A549 (cell line): ENCODE results near the gene MS4A1. TPM values are rescaled to one million over a fixed set of nuclear protein-coding genes. Genes with fewer than 3 reads are reported as not detected.

Experiments
- ATAC-seq, 2 experiments: fragments of 200-7000 bp in 1 of 2; fragments of >200 bp in 1 of 2; cut with Nextera tagmentation in 1 of 2; cut with Tn5 transposase in 1 of 2; 3 replicates each; pipeline versions ENCODE4 v1.8.0 to v1.9.1; 2018 to 2020; ENCODE audit warnings: mild to moderate bottlenecking in 1 of 2, moderate library complexity in 1 of 2
- CTCF ChIA-PET: fragments of 300-600 bp; sonication (Branson Sonifier 250); formaldehyde crosslinking; extraction: SDS; loops from one replicate; lab custom pipeline; 2021; ENCODE audit warnings: antibody characterized with exemption, inconsistent platforms; lab: Yijun Ruan, JAX
- POLR2A ChIA-PET: fragments of 350-600 bp; formaldehyde crosslinking; extraction: SDS; loops from one replicate; lab custom pipeline; 2021; ENCODE audit warnings: antibody characterized with exemption, inconsistent platforms; lab: Yijun Ruan, JAX
- DNase-seq, 2 experiments: peaks; one replicate each; pipeline versions ENCODE4 v3.0.0 to v3.0.0-alpha.2; 2011 to 2016; ENCODE audit warnings: low read depth in 1 of 2, low spot score in 1 of 2
- FAIRE-seq: peaks from 2 replicates; lab custom pipeline; 2011; peaks lifted over from hg19 to GRCh38; lab: Jason Lieb, UNC
- H3K27ac ChIP-seq, 2 experiments: fragments of >200 bp; sonication (Bioruptor Twin); formaldehyde crosslinking; 3 replicates each; pipeline ENCODE4 v1.5.1; 2016 to 2017
- H3K4me1 ChIP-seq: fragments of >200 bp; sonication (Bioruptor Twin); formaldehyde crosslinking; 3 replicates; pipeline ENCODE4 v1.6.1; 2016
- H3K4me2 ChIP-seq: fragments of >200 bp; sonication (Bioruptor Twin); formaldehyde crosslinking; 3 replicates; pipeline ENCODE4 v1.6.1; 2016
- H3K4me3 ChIP-seq: fragments of >200 bp; sonication (Bioruptor Twin); formaldehyde crosslinking; 3 replicates; pipeline ENCODE4 v1.5.1; 2016
- H3K9me3 ChIP-seq: fragments of >200 bp; sonication (Bioruptor Twin); formaldehyde crosslinking; 3 replicates; pipeline ENCODE4 v1.6.1; 2016
- BHLHE40 ChIP-seq: IDR thresholded peaks from 2 replicates; pipeline ENCODE4 v1.6.1; 2012; ENCODE audit warnings: low read depth, low read length, inconsistent platforms
- CBX2 ChIP-seq: fragments of 200-600 bp; sonication (generic); IDR thresholded peaks from 2 replicates; pipeline ENCODE4 v1.6.1; 2016; ENCODE audit warnings: low read depth, mild to moderate bottlenecking, borderline replicate concordance
- CHD2 ChIP-seq: fragments of 150-350 bp; IDR thresholded peaks from 2 replicates; pipeline ENCODE4 v1.6.1; 2014; ENCODE audit warnings: low read length; ENCODE audit not compliant: partially characterized antibody
- FOXS1 ChIP-seq: fragments of 250-450 bp; sonication (Bioruptor Pico); IDR thresholded peaks from 2 replicates; pipeline ENCODE4 v1.5.0; 2020; ENCODE audit warnings: mild to moderate bottlenecking, moderate library complexity
- HOXB13 ChIP-seq: fragments of 250-450 bp; sonication (Bioruptor Pico); IDR thresholded peaks from 2 replicates; pipeline ENCODE4 v1.5.0; 2020; ENCODE audit warnings: low read depth, mild to moderate bottlenecking, moderate library complexity
- HOXB5 ChIP-seq: fragments of 250-450 bp; sonication (Bioruptor Pico); IDR thresholded peaks from 2 replicates; pipeline ENCODE4 v1.5.0; 2020; ENCODE audit warnings: mild to moderate bottlenecking, moderate library complexity
- KDM5A ChIP-seq: fragments of 200-600 bp; sonication (generic); IDR thresholded peaks from 2 replicates; pipeline ENCODE4 v1.6.1; 2016; ENCODE audit warnings: antibody characterized with exemption, mild to moderate bottlenecking
- MAFK ChIP-seq: fragments of 450-650 bp; IDR thresholded peaks from 2 replicates; pipeline ENCODE4 v1.6.1; 2014; ENCODE audit not compliant: partially characterized antibody
- MYC ChIP-seq: IDR thresholded peaks from 2 replicates; pipeline ENCODE4 v1.6.1; 2012; ENCODE audit warnings: mild to moderate bottlenecking, inconsistent platforms, low read length, improper control_type of control experiment, borderline replicate concordance
- NPAS2 ChIP-seq: fragments of 250-450 bp; sonication (Bioruptor Pico); IDR thresholded peaks from 2 replicates; pipeline ENCODE4 v1.8.0; 2022; ENCODE audit warnings: mild to moderate bottlenecking, moderate library complexity, borderline replicate concordance
- NR3C1 ChIP-seq: fragments of >200 bp; sonication (Bioruptor Twin); formaldehyde crosslinking; IDR thresholded peaks from 3 replicates; pipeline ENCODE4 v1.6.1; 2017
- POLR2A ChIP-seq: IDR thresholded peaks from 2 replicates; pipeline ENCODE4 v1.6.1; 2012; ENCODE audit warnings: mild to moderate bottlenecking, low read length
- RCOR1 ChIP-seq: fragments of 150-350 bp; IDR thresholded peaks from 2 replicates; pipeline ENCODE4 v1.6.1; 2014; ENCODE audit warnings: antibody characterized with exemption, low read length, low read depth
- RFX5 ChIP-seq: fragments of 450-650 bp; IDR thresholded peaks from 2 replicates; pipeline ENCODE4 v1.7.1; 2014; ENCODE audit warnings: antibody characterized with exemption, mild to moderate bottlenecking, moderate library complexity
- RNF2 ChIP-seq: fragments of 200-600 bp; sonication (generic); IDR thresholded peaks from 2 replicates; pipeline ENCODE4 v1.6.1; 2016; ENCODE audit warnings: low read depth, mild to moderate bottlenecking, antibody characterized with exemption, moderate library complexity, borderline replicate concordance
- TFCP2L1 ChIP-seq: fragments of 250-450 bp; sonication (Bioruptor Pico); IDR thresholded peaks from 2 replicates; pipeline ENCODE4 v1.5.0; 2021; ENCODE audit warnings: mild to moderate bottlenecking
- WGBS: methylation state at CpG from one replicate; pipeline ENCODE4 v1.1.6; 2017; ENCODE audit errors: missing lambda C conversion rate; 5-methylcytosine and 5-hydroxymethylcytosine counted together
- polyA plus RNA-seq, 4 experiments: library from polyadenylated mRNA; depleted of rRNA in 3 of 4; stranded (reverse); fragments of >200 nt; fragmentation: RNase III in 1 of 4; extraction: RNeasy Plus Mini Kit Qiagen cat#74134 plus additional on column Dnase treatment in 1 of 4; gene quantifications; 2 replicates in 3 of 4; 3 replicates in 1 of 4; pipeline ENCODE4 v1.2.3, GENCODE V29; 2011 to 2017
- TF ChIP-seq, protein P1 (sequence below): fragments of 150-350 bp; IDR thresholded peaks from 2 replicates; pipeline ENCODE4 v1.6.1; 2014; ENCODE audit warnings: low read depth, mild to moderate bottlenecking, low read length
- TF ChIP-seq, protein P2 (sequence below): fragments of 450-650 bp; IDR thresholded peaks from 2 replicates; pipeline ENCODE4 v1.6.1; 2014; ENCODE audit warnings: antibody characterized with exemption
- TF ChIP-seq, protein P3 (sequence below): IDR thresholded peaks from 2 replicates; pipeline ENCODE4 v1.6.1; 2012; ENCODE audit warnings: low read depth, borderline replicate concordance
- TF ChIP-seq, protein P4 (sequence below): IDR thresholded peaks from 2 replicates; pipeline ENCODE4 v1.6.1; 2012
- TF ChIP-seq, protein P5 (sequence below): IDR thresholded peaks from 2 replicates; pipeline ENCODE4 v1.6.1; 2012

Gene MS4A1
- polyA plus RNA-seq, 2 of the 4 experiments (the other 2 are of a cell fraction) = not detected

DNA sequence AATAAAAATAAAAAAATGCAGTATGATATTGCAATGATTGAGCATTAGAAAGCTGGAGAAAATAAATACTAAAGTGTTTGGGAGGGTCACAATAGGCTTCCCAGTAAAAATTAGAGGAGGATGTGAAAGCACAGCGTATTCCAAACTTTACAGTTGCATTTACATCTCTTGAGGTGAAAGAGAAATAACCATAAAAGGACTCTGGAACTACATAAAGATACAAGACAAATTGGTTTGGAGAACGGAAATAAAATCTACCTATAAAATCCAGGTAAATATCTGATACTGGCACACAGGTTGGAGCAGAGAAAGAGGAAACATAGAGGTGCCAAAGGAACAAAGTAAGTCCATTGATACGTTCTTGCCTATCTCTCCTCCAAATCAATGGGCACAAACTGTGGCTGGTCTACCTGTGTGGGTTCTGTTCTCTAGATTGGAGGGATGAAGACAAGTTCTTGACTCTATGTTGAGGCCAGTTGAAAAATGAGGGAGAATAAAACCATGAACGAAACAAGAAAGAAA is 36.9 kb downstream of the MS4A1 start, which contains the start of gene MS4A12:
TSS of gene MS4A12 (plus strand) at position 291 of the 522 bp plus-strand sequence. CDS start 4,541 bp downstream, outside the sequence.
- DNase-seq (no peak), ATAC-seq (no peak), FAIRE-seq (no peak)
- Histone ChIP-seq H3K4me2 (no peak within 1 kb of the TSS), H3K4me3 (no peak within 1 kb of the TSS), H3K4me1 (no peaks in the 10 kb centered on the region), H3K9me3 (no peaks in the 10 kb centered on the region), H3K27ac (no peak within 1 kb of the TSS)
- TF ChIP-seq CBX2 = no peak
- TF ChIP-seq RNF2 = no peak
- no peak for TF ChIP-seq BHLHE40
- TF ChIP-seq NR3C1 = no peak
- TF ChIP-seq NPAS2 (CRISPR knock-in tag) = no peak
- TF ChIP-seq, protein P1, sequence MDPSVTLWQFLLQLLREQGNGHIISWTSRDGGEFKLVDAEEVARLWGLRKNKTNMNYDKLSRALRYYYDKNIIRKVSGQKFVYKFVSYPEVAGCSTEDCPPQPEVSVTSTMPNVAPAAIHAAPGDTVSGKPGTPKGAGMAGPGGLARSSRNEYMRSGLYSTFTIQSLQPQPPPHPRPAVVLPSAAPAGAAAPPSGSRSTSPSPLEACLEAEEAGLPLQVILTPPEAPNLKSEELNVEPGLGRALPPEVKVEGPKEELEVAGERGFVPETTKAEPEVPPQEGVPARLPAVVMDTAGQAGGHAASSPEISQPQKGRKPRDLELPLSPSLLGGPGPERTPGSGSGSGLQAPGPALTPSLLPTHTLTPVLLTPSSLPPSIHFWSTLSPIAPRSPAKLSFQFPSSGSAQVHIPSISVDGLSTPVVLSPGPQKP = no peak
- no peak for TF ChIP-seq KDM5A
- TF ChIP-seq, protein P2, sequence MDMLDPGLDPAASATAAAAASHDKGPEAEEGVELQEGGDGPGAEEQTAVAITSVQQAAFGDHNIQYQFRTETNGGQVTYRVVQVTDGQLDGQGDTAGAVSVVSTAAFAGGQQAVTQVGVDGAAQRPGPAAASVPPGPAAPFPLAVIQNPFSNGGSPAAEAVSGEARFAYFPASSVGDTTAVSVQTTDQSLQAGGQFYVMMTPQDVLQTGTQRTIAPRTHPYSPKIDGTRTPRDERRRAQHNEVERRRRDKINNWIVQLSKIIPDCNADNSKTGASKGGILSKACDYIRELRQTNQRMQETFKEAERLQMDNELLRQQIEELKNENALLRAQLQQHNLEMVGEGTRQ = no peak
- 3% methylated on average over 4 of the region's 4 CpGs for WGBS
- ChIA-PET POLR2A (no interaction called here), CTCF (no interaction called here)

DNA sequence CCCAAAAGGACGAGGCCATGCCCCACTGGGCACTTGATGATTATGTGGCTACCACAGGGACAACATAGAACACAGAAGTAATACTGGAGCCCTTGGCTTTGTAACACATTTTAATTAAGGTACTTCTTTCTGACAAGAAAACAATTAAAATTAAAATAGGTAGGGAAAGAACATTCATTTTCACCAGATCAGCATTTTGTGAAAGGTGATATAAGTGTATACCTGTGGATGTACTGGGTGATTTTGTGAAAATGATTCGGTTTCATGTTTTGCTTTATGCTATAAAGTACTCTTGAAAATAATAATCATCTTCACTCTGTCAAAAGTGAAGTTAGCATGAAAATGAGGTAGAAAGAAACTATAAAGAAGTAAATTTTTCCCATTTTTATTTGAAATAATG is 37.8 kb downstream of the MS4A1 start:
- no peaks in the 10 kb centered on the region for H3K9me3 ChIP-seq
- ChIA-PET CTCF (no interaction called here), POLR2A (no interaction called here)
- FAIRE-seq = no peak
- H3K4me3 ChIP-seq = no peak overlapping the region
- H3K4me2 ChIP-seq = no peak overlapping the region
- no peaks in the 10 kb centered on the region for H3K4me1 ChIP-seq
- no peak for DNase-seq
- no peak for TF ChIP-seq NR3C1
- TF ChIP-seq MAFK = peak; percentile 73
- no peak for TF ChIP-seq TFCP2L1 (CRISPR knock-in tag)
- no peak for TF ChIP-seq RNF2
- H3K27ac ChIP-seq = no peak overlapping the region
- no peak for ATAC-seq
- WGBS = 3% methylated on average over 2 of the region's 2 CpGs

DNA sequence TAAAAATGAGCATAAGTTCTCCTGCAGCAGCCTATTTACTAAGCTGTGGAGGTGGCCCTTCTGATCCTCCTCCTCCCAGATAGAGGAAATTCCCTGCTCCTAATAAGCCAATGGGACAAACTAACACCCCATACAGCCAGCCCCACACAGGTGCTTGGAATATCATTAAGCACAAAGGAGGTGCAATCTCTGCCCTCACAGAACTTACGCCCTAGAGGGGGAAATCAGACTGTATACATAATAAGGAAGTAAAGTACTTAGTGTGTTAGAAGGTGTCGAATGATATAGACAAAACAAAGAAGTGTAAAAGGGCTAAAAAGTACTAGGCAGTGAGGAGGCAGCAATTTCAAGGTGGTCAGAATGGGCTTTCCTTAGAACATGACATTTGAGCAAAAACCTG is 42.8 kb downstream of the MS4A1 start:
- Histone ChIP-seq H3K9me3 (no peaks in the 10 kb centered on the region), H3K4me3 (no peak overlapping the region), H3K4me2 (no peak overlapping the region), H3K27ac (no peak overlapping the region), H3K4me1 (no peaks in the 10 kb centered on the region)
- no peak for TF ChIP-seq RCOR1
- ChIA-PET POLR2A (no interaction called here), CTCF (no interaction called here)
- ATAC-seq = no peak
- 9% methylated on average over 2 of the region's 2 CpGs for WGBS
- FAIRE-seq = no peak
- DNase-seq = no peak

DNA sequence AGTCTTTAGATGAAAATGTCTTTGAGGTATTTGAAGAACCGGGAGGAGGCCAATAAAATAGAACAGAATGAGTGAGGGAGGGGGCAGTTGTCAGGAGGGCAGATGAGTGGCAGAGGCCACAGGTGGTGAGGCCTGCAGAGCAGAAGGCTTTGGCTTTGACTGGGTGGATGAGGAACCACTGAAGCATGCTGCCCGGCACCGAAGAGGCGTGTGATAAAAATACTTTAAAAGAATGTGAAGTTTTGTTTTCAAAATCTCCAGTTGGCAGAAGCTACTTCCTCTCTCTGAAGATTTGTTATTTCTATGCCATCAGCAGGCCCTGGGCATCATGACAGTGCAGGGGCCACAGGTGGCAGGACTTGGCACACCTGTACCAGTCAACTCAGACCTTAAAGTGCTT is 43.2 kb downstream of the MS4A1 start:
- WGBS = 52% methylated on average over 4 of the region's 4 CpGs
- no peak overlapping the region for H3K4me3 ChIP-seq
- no peak overlapping the region for H3K4me2 ChIP-seq
- H3K27ac ChIP-seq = no peak overlapping the region
- H3K4me1 ChIP-seq = no peaks in the 10 kb centered on the region
- DNase-seq = no peak
- no peaks in the 10 kb centered on the region for H3K9me3 ChIP-seq
- ChIA-PET CTCF (no interaction called here), POLR2A (no interaction called here)
- TF ChIP-seq CHD2 (no peak), HOXB13 (CRISPR knock-in tag) (no peak), FOXS1 (CRISPR knock-in tag) (no peak), RFX5 (no peak), MAFK (no peak), NPAS2 (CRISPR knock-in tag) (no peak), MYC (no peak), HOXB5 (CRISPR knock-in tag) (no peak), POLR2A (no peak)
- TF ChIP-seq, protein P3, sequence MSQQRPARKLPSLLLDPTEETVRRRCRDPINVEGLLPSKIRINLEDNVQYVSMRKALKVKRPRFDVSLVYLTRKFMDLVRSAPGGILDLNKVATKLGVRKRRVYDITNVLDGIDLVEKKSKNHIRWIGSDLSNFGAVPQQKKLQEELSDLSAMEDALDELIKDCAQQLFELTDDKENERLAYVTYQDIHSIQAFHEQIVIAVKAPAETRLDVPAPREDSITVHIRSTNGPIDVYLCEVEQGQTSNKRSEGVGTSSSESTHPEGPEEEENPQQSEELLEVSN = no peak
- TF ChIP-seq, protein P4, sequence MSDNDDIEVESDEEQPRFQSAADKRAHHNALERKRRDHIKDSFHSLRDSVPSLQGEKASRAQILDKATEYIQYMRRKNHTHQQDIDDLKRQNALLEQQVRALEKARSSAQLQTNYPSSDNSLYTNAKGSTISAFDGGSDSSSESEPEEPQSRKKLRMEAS = no peak
- TF ChIP-seq, protein P5, sequence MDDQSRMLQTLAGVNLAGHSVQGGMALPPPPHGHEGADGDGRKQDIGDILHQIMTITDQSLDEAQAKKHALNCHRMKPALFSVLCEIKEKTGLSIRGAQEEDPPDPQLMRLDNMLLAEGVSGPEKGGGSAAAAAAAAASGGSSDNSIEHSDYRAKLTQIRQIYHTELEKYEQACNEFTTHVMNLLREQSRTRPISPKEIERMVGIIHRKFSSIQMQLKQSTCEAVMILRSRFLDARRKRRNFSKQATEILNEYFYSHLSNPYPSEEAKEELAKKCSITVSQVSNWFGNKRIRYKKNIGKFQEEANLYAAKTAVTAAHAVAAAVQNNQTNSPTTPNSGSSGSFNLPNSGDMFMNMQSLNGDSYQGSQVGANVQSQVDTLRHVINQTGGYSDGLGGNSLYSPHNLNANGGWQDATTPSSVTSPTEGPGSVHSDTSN = no peak
- FAIRE-seq = no peak
- no peak for ATAC-seq
